HepG2 (cell line): ENCODE data around the gene SLC44A4. TPM values are rescaled to one million over a fixed set of nuclear protein-coding genes. Genes with fewer than 3 reads are reported as not detected.

Experiments
- E2F1 ChIP-seq: sonication (generic); formaldehyde crosslinking; IDR thresholded peaks from 2 replicates; pipeline ENCODE4 v1.5.0; 2020; ENCODE audit warnings: missing genetic modification reagents
- HNF4A ChIP-seq: sonication (generic); formaldehyde crosslinking; IDR thresholded peaks from 2 replicates; pipeline ENCODE4 v1.4.0; 2020; ENCODE audit warnings: missing genetic modification reagents
- ZNF251 ChIP-seq: sonication (generic); formaldehyde crosslinking; IDR thresholded peaks from 2 replicates; pipeline ENCODE4 v1.9.0; 2021; ENCODE audit warnings: mild to moderate bottlenecking, missing genetic modification reagents
- ZNF510 ChIP-seq: sonication (generic); formaldehyde crosslinking; IDR thresholded peaks from 2 replicates; pipeline ENCODE4 v1.4.0; 2020; ENCODE audit warnings: low read depth, mild to moderate bottlenecking, missing genetic modification reagents
- ZNF564 ChIP-seq: sonication (generic); formaldehyde crosslinking; IDR thresholded peaks from 2 replicates; pipeline ENCODE4 v1.8.1; 2023; ENCODE audit warnings: mild to moderate bottlenecking, missing genetic modification reagents
- ZNF674 ChIP-seq: sonication (generic); formaldehyde crosslinking; IDR thresholded peaks from 2 replicates; pipeline ENCODE4 v1.5.0; 2020; ENCODE audit warnings: low read depth, mild to moderate bottlenecking, missing genetic modification reagents
- polyA plus RNA-seq, 8 experiments: library from polyadenylated mRNA; depleted of rRNA in 3 of 8; stranded (reverse) in 7 of 8; unstranded in 1 of 8; fragments of >200 nt; fragmentation: Illumina TruSeq in 4 of 8; extraction: Trizol in 4 of 8; gene quantifications; 2 replicates each; pipeline versions ENCODE4 v1.2.1 to v1.2.3, GENCODE V29; 2011 to 2016; ENCODE audit warnings: low read depth in 4 of 8, missing spikeins in 1 of 8, mixed read lengths in 1 of 8; ENCODE audit not compliant: insufficient read depth in 1 of 8
- total RNA-seq, 5 experiments: library from RNA; depleted of rRNA; stranded (reverse); fragments of >200 nt; fragmentation: Illumina TruSeq; extraction: Trizol; gene quantifications; 2 replicates each; pipeline ENCODE4 v1.2.3, GENCODE V29; 2016; ENCODE audit warnings: low read depth in 1 of 5
- TF ChIP-seq, protein P1 (sequence below): sonication (generic); formaldehyde crosslinking; conservative IDR thresholded peaks from 2 replicates; pipeline ENCODE4 v1.4.0; 2020; ENCODE audit warnings: mild to moderate bottlenecking, missing genetic modification reagents, moderate library complexity
- TF ChIP-seq, protein P2 (sequence below): sonication (generic); formaldehyde crosslinking; IDR thresholded peaks from 2 replicates; pipeline ENCODE4 v1.5.0; 2020; ENCODE audit warnings: mild to moderate bottlenecking, low read depth, missing genetic modification reagents, borderline replicate concordance
- TF ChIP-seq, protein P3 (sequence below): sonication (generic); formaldehyde crosslinking; IDR thresholded peaks from 2 replicates; pipeline ENCODE4 v1.9.0; 2021; ENCODE audit warnings: missing genetic modification reagents, borderline replicate concordance
- TF ChIP-seq, protein P4 (sequence below): sonication (generic); formaldehyde crosslinking; IDR thresholded peaks from 2 replicates; pipeline ENCODE4 v1.5.0; 2020; ENCODE audit warnings: mild to moderate bottlenecking, missing genetic modification reagents, borderline replicate concordance

Gene SLC44A4
- total and polyA plus RNA-seq, 2 of the 13 experiments (the other 11 are each of a cell fraction or from before 2014, with no cell fraction given) = 3.5 to 5.9 TPM

DNA sequence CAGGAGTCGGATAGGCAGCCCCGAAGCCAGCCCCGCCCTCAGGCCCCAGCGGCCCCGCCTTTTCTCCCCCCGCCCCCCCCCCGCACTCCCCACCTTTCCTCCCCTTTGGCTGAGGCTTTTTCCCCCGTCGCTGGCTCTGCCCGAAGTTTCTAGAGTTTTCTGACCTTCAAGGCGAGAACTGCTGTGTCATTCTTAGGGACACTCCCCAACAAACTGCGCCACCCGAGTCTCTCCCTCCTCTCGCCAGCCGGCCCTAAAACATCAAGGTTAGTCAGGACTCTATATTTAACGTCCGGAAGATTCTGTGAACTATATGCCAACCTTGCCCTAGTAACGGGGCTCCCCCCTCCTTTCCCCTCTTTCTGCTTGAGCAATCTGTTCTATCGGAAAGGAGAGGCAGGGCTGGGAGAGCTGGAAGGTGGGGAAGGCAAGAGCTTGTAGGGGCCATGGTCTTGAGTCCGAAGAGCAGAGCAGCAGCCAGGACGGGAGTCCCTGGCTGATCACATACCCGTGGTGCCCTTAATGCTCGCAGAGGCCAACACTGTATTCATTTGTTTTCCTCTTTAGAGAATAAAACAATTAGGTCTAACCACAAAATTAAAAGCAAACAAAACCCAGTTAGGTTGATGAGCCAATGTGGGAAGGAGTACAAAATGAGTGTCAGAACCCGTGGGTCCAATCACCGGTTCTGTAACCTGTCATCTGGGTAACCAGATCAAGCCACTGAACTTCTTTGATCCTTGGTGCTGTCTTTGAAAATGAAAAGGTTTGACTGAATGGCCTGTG, 56.6 kb downstream of the SLC44A4 start (continued):
- TF ChIP-seq, protein P1, sequence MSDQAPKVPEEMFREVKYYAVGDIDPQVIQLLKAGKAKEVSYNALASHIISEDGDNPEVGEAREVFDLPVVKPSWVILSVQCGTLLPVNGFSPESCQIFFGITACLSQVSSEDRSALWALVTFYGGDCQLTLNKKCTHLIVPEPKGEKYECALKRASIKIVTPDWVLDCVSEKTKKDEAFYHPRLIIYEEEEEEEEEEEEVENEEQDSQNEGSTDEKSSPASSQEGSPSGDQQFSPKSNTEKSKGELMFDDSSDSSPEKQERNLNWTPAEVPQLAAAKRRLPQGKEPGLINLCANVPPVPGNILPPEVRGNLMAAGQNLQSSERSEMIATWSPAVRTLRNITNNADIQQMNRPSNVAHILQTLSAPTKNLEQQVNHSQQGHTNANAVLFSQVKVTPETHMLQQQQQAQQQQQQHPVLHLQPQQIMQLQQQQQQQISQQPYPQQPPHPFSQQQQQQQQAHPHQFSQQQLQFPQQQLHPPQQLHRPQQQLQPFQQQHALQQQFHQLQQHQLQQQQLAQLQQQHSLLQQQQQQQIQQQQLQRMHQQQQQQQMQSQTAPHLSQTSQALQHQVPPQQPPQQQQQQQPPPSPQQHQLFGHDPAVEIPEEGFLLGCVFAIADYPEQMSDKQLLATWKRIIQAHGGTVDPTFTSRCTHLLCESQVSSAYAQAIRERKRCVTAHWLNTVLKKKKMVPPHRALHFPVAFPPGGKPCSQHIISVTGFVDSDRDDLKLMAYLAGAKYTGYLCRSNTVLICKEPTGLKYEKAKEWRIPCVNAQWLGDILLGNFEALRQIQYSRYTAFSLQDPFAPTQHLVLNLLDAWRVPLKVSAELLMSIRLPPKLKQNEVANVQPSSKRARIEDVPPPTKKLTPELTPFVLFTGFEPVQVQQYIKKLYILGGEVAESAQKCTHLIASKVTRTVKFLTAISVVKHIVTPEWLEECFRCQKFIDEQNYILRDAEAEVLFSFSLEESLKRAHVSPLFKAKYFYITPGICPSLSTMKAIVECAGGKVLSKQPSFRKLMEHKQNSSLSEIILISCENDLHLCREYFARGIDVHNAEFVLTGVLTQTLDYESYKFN (CRISPR knock-in tag) = peak; percentile 34; the same call in 1 of the 2 replicates
- no peak for TF ChIP-seq ZNF564 (CRISPR knock-in tag)
- no peak for TF ChIP-seq E2F1 (CRISPR knock-in tag)
- TF ChIP-seq HNF4A = peak; percentile 69
- TF ChIP-seq, protein P2, sequence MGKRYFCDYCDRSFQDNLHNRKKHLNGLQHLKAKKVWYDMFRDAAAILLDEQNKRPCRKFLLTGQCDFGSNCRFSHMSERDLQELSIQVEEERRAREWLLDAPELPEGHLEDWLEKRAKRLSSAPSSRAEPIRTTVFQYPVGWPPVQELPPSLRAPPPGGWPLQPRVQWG (CRISPR knock-in tag) = no peak
- 0 out of 2 replicates have a peak, but pooled peaks have one; percentile 23 for TF ChIP-seq ZNF674 (CRISPR knock-in tag)
- peak; percentile 80; the same call in 1 of the 2 replicates for TF ChIP-seq ZNF251 (CRISPR knock-in tag)
- no peak for TF ChIP-seq ZNF510 (CRISPR knock-in tag)
- TF ChIP-seq, protein P3, sequence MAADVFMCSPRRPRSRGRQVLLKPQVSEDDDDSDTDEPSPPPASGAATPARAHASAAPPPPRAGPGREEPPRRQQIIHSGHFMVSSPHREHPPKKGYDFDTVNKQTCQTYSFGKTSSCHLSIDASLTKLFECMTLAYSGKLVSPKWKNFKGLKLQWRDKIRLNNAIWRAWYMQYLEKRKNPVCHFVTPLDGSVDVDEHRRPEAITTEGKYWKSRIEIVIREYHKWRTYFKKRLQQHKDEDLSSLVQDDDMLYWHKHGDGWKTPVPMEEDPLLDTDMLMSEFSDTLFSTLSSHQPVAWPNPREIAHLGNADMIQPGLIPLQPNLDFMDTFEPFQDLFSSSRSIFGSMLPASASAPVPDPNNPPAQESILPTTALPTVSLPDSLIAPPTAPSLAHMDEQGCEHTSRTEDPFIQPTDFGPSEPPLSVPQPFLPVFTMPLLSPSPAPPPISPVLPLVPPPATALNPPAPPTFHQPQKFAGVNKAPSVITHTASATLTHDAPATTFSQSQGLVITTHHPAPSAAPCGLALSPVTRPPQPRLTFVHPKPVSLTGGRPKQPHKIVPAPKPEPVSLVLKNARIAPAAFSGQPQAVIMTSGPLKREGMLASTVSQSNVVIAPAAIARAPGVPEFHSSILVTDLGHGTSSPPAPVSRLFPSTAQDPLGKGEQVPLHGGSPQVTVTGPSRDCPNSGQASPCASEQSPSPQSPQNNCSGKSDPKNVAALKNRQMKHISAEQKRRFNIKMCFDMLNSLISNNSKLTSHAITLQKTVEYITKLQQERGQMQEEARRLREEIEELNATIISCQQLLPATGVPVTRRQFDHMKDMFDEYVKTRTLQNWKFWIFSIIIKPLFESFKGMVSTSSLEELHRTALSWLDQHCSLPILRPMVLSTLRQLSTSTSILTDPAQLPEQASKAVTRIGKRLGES (CRISPR knock-in tag) = no peak
- TF ChIP-seq, protein P4, sequence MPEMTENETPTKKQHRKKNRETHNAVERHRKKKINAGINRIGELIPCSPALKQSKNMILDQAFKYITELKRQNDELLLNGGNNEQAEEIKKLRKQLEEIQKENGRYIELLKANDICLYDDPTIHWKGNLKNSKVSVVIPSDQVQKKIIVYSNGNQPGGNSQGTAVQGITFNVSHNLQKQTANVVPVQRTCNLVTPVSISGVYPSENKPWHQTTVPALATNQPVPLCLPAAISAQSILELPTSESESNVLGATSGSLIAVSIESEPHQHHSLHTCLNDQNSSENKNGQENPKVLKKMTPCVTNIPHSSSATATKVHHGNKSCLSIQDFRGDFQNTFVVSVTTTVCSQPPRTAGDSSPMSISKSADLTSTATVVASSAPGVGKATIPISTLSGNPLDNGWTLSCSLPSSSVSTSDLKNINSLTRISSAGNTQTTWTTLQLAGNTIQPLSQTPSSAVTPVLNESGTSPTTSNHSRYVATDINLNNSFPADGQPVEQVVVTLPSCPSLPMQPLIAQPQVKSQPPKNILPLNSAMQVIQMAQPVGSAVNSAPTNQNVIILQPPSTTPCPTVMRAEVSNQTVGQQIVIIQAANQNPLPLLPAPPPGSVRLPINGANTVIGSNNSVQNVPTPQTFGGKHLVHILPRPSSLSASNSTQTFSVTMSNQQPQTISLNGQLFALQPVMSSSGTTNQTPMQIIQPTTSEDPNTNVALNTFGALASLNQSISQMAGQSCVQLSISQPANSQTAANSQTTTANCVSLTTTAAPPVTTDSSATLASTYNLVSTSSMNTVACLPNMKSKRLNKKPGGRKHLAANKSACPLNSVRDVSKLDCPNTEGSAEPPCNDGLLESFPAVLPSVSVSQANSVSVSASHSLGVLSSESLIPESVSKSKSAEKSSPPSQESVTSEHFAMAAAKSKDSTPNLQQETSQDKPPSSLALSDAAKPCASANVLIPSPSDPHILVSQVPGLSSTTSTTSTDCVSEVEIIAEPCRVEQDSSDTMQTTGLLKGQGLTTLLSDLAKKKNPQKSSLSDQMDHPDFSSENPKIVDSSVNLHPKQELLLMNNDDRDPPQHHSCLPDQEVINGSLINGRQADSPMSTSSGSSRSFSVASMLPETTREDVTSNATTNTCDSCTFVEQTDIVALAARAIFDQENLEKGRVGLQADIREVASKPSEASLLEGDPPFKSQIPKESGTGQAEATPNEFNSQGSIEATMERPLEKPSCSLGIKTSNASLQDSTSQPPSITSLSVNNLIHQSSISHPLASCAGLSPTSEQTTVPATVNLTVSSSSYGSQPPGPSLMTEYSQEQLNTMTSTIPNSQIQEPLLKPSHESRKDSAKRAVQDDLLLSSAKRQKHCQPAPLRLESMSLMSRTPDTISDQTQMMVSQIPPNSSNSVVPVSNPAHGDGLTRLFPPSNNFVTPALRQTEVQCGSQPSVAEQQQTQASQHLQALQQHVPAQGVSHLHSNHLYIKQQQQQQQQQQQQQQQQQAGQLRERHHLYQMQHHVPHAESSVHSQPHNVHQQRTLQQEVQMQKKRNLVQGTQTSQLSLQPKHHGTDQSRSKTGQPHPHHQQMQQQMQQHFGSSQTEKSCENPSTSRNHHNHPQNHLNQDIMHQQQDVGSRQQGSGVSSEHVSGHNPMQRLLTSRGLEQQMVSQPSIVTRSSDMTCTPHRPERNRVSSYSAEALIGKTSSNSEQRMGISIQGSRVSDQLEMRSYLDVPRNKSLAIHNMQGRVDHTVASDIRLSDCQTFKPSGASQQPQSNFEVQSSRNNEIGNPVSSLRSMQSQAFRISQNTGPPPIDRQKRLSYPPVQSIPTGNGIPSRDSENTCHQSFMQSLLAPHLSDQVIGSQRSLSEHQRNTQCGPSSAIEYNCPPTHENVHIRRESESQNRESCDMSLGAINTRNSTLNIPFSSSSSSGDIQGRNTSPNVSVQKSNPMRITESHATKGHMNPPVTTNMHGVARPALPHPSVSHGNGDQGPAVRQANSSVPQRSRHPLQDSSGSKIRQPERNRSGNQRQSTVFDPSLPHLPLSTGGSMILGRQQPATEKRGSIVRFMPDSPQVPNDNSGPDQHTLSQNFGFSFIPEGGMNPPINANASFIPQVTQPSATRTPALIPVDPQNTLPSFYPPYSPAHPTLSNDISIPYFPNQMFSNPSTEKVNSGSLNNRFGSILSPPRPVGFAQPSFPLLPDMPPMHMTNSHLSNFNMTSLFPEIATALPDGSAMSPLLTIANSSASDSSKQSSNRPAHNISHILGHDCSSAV (CRISPR knock-in tag) = no peak
